Measurements from ENCODE around the gene PTPN6. TPM values are rescaled to one million over a fixed set of nuclear protein-coding genes. Genes with fewer than 3 reads are reported as not detected.

PTPN6 gene
- total RNA-seq, 1 experiment from 2014 or later = 13.7 TPM

- ChIA-PET CTCF (no interaction called here), POLR2A (no interaction called here)
Measured at GRCh38 chr12:6932766-6933165, 18.4 kb upstream of the PTPN6 start.

GRCh38 chr12:6934110-6934509 lies 17.0 kb upstream of the PTPN6 start:
- DNase-seq (ENCODE audit: low read depth, low spot score) (no peak), ATAC-seq (no peak)
- in situ Hi-C loops (cut with HindIII; ENCODE audit: low pct_unique_long_range_greater_than_20kb, low sequenced_read_pairs) = no loop called here
- no peaks in the 10 kb centered on the region for H3K9me3 ChIP-seq (ENCODE audit: control insufficient read depth, insufficient read depth, low read depth, low read length)
- intact Hi-C loops (cut with micrococcal nuclease; ENCODE audit: unreplicated experiment) = no loop called here
- CTCF ChIA-PET = no interaction called here
- H3K36me3 ChIP-seq (ENCODE audit: control insufficient read depth, insufficient read depth, low read length) = peaks cover 3% of the 10 kb centered on the region; the same call in 1 of the 2 replicates
- no TSS peak for BruUV-seq (replicated peaks)
- H3K27ac ChIP-seq (ENCODE audit: low read length) = peak overlapping the region; percentile 61
- TF ChIP-seq CTCF (IDR thresholded peaks at IDR 0.05) = no peak
- no peak for TF ChIP-seq REST (IDR thresholded peaks at IDR 0.05; ENCODE audit: insufficient read depth in 1 of 2, low read depth in 2 of 2, low read length in 1 of 2)
- no peak for TF ChIP-seq TCF7L2 (IDR thresholded peaks at IDR 0.05; ENCODE audit: low read depth, low read length)
- no peak for TF ChIP-seq POLR2AphosphoS5 (IDR thresholded peaks at IDR 0.05; ENCODE audit: low read depth, low read length)
- no peak for TF ChIP-seq SIN3A (IDR thresholded peaks at IDR 0.05; ENCODE audit: borderline replicate concordance, insufficient read depth, low read depth, low read length)
- POLR2A ChIA-PET = interaction anchor here (0.6 to 1.1 kb wide), 3 partner anchors 10 to 64 kb away, joined by 4 to 7 read pairs (median 4); partner anchors contain the start of genes C12orf57 and RNU7-1
- H3K4me3 ChIP-seq (ENCODE audit: low read depth in 2 of 2, low read length in 2 of 2) = no peak overlapping the region
- peaks cover 37% of the 10 kb centered on the region for H3K4me1 ChIP-seq (ENCODE audit: control insufficient read depth, insufficient read depth, low read length)
- no peaks in the 10 kb centered on the region for H3K27me3 ChIP-seq (ENCODE audit: control insufficient read depth, insufficient read depth, low read length)

More at GRCh38 chr12:6932766-6933165, 18.4 kb upstream of the PTPN6 start:
- intact Hi-C loops (cut with micrococcal nuclease; ENCODE audit: unreplicated experiment) (no loop called here), in situ Hi-C loops (cut with HindIII; ENCODE audit: low pct_unique_long_range_greater_than_20kb, low sequenced_read_pairs) (no loop called here)
- Histone ChIP-seq H3K27me3 (ENCODE audit: control insufficient read depth, insufficient read depth, low read length) (no peaks in the 10 kb centered on the region), H3K27ac (ENCODE audit: low read length) (peak overlapping the region; percentile 44; the same call in 1 of the 2 replicates), H3K4me3 (ENCODE audit: low read depth in 2 of 2, low read length in 2 of 2) (no peak overlapping the region), H3K4me1 (ENCODE audit: control insufficient read depth, insufficient read depth, low read length) (peaks cover 31% of the 10 kb centered on the region), H3K9me3 (ENCODE audit: control insufficient read depth, insufficient read depth, low read depth, low read length) (no peaks in the 10 kb centered on the region), H3K36me3 (ENCODE audit: control insufficient read depth, insufficient read depth, low read length) (peaks cover 3% of the 10 kb centered on the region)
- DNase-seq (ENCODE audit: low read depth, low spot score) (no peak), ATAC-seq (no peak)
- TF ChIP-seq REST (IDR thresholded peaks at IDR 0.05; ENCODE audit: insufficient read depth in 1 of 2, low read depth in 2 of 2, low read length in 1 of 2) (no peak), TCF7L2 (IDR thresholded peaks at IDR 0.05; ENCODE audit: low read depth, low read length) (peak; percentile 74; the same call in 1 of the 2 replicates)
- TSS peak; percentile 26 for BruUV-seq (replicated peaks)

Measured in Panc1 (cell line).